Measurements from ENCODE around the gene RNPEPL1.

The RNPEPL1 gene

GRCh38 chr2:240629619-240629967, 61.3 kb downstream of the RNPEPL1 start:
- DNase-seq, result no peak
- in situ Hi-C loops (cut with HindIII; ENCODE audit: low pct_ligation_motif_present, low pct_unique_long_range_greater_than_20kb, low sequenced_read_pairs), result no loop called here

- DNase-seq, result no peak
- in situ Hi-C loops (cut with HindIII; ENCODE audit: low pct_ligation_motif_present, low pct_unique_long_range_greater_than_20kb, low sequenced_read_pairs), result no loop called here
These were observed 61.9 kb downstream of the RNPEPL1 start for GRCh38 chr2:240629968-240630770.
